Osteoblast (primary cell): Measurements from ENCODE around the gene KAT7. TPM values are rescaled to one million over a fixed set of nuclear protein-coding genes. Genes with fewer than 3 reads are reported as not detected.
A peak's percentile ranks its signal among the peaks of the same experiment; 100 is the strongest.

Experiments used
- DNase-seq: peaks from one replicate; pipeline ENCODE4 v3.0.0; 2011; ENCODE audit warnings: low spot score, mixed read lengths; ENCODE audit not compliant: insufficient read length; ENCODE audit errors: missing footprints
- H2AFZ ChIP-seq: 2 replicates; pipeline ENCODE4 v1.6.0; 2011; ENCODE audit warnings: mild to moderate bottlenecking, low read length
- H3K27ac ChIP-seq: 2 replicates; pipeline ENCODE4 v1.5.1; 2011; ENCODE audit warnings: mild to moderate bottlenecking, low read depth, low read length, moderate library complexity
- H3K27me3 ChIP-seq: 2 replicates; pipeline ENCODE4 v1.6.0; 2012; ENCODE audit warnings: mild to moderate bottlenecking, control low read depth, inconsistent platforms, low read length, moderate library complexity; ENCODE audit not compliant: insufficient read depth
- H3K36me3 ChIP-seq: 2 replicates; pipeline ENCODE4 v1.5.1; 2011; ENCODE audit warnings: mild to moderate bottlenecking, low read length, control low read depth, moderate library complexity; ENCODE audit not compliant: insufficient read depth
- H3K4me1 ChIP-seq: 2 replicates; pipeline ENCODE4 v1.5.1; 2011; ENCODE audit warnings: mild to moderate bottlenecking, low read length, control low read depth, moderate library complexity; ENCODE audit not compliant: insufficient read depth
- H3K4me2 ChIP-seq: 2 replicates; pipeline ENCODE4 v1.6.0; 2011; ENCODE audit warnings: mild to moderate bottlenecking, low read length; ENCODE audit not compliant: insufficient read depth
- H3K4me3 ChIP-seq: fragments of 200-600 bp; sonication (generic); 3 replicates; pipeline ENCODE4 v1.5.1; 2012; ENCODE audit warnings: mild to moderate bottlenecking, low read length, inconsistent platforms; ENCODE audit not compliant: insufficient read depth
- H3K79me2 ChIP-seq: 2 replicates; pipeline ENCODE4 v1.6.0; 2012; ENCODE audit warnings: mild to moderate bottlenecking, low read length, control low read depth, inconsistent platforms; ENCODE audit not compliant: insufficient read depth
- H3K9me3 ChIP-seq: 2 replicates; pipeline ENCODE4 v1.5.1; 2011; ENCODE audit warnings: low read depth, low read length, control low read depth
- H4K20me1 ChIP-seq: 2 replicates; pipeline ENCODE4 v1.6.0; 2012; ENCODE audit warnings: mild to moderate bottlenecking, low read length, control low read depth; ENCODE audit not compliant: insufficient read depth
- CTCF ChIP-seq: IDR thresholded peaks from 2 replicates; pipeline ENCODE4 v1.5.1; 2011; ENCODE audit warnings: mild to moderate bottlenecking, low read depth, low read length, moderate library complexity; ENCODE audit errors: extremely low read depth
- total RNA-seq: library from RNA; depleted of rRNA; stranded (reverse); fragments of >200 nt; gene quantifications from 2 replicates; pipeline ENCODE4 v1.2.3, GENCODE V29; 2012

The KAT7 gene
- total RNA-seq, 1 donor = 51.4 TPM

- peak overlapping the region; percentile 18 for H3K4me3 ChIP-seq
- no peaks in the 10 kb centered on the region for H3K27me3 ChIP-seq
- TF ChIP-seq CTCF = no peak
- H3K79me2 ChIP-seq = no peaks in the 10 kb centered on the region
- H3K36me3 ChIP-seq = peaks cover 16% of the 10 kb centered on the region
- H2AFZ ChIP-seq = no peak overlapping the region
- no peaks in the 10 kb centered on the region for H3K9me3 ChIP-seq
- H3K4me1 ChIP-seq = peaks cover 27% of the 10 kb centered on the region
- H3K4me2 ChIP-seq = peak overlapping the region; percentile 65
- H3K27ac ChIP-seq = peak overlapping the region; percentile 44
- DNase-seq = peak; percentile 77
- H4K20me1 ChIP-seq = no peaks in the 10 kb centered on the region
These were observed 47.9 kb downstream of the KAT7 start for GRCh38 chr17:49836111-49837030.

GRCh38 chr17:49839455-49839854, 51.0 kb downstream of the KAT7 start:
- H4K20me1 ChIP-seq = no peaks in the 10 kb centered on the region
- no peaks in the 10 kb centered on the region for H3K79me2 ChIP-seq
- no peak for TF ChIP-seq CTCF
- no peaks in the 10 kb centered on the region for H3K27me3 ChIP-seq
- H3K27ac ChIP-seq = no peak overlapping the region
- no peak overlapping the region for H3K4me3 ChIP-seq
- H3K4me2 ChIP-seq = no peak overlapping the region
- no peak overlapping the region for H2AFZ ChIP-seq
- no peaks in the 10 kb centered on the region for H3K36me3 ChIP-seq
- H3K4me1 ChIP-seq = peaks cover 26% of the 10 kb centered on the region
- no peaks in the 10 kb centered on the region for H3K9me3 ChIP-seq
- no peak for DNase-seq

GRCh38 chr17:49841548-49841947, 53.1 kb downstream of the KAT7 start:
- Histone ChIP-seq H3K4me2 (no peak overlapping the region), H4K20me1 (no peaks in the 10 kb centered on the region), H3K79me2 (no peaks in the 10 kb centered on the region), H3K9me3 (no peaks in the 10 kb centered on the region), H3K27ac (no peak overlapping the region), H3K27me3 (no peaks in the 10 kb centered on the region), H3K36me3 (no peaks in the 10 kb centered on the region), H2AFZ (no peak overlapping the region), H3K4me1 (peaks cover 18% of the 10 kb centered on the region), H3K4me3 (no peak overlapping the region)
- TF ChIP-seq CTCF = peak; percentile 14
- peak; percentile 11 for DNase-seq

GRCh38 chr17:49842371-49842770, 53.9 kb downstream of the KAT7 start:
- H3K4me1 ChIP-seq = peaks cover 13% of the 10 kb centered on the region
- H3K36me3 ChIP-seq = no peaks in the 10 kb centered on the region
- H2AFZ ChIP-seq = no peak overlapping the region
- no peaks in the 10 kb centered on the region for H3K79me2 ChIP-seq
- no peak for DNase-seq
- H3K27ac ChIP-seq = no peak overlapping the region
- no peak for TF ChIP-seq CTCF
- H3K27me3 ChIP-seq = no peaks in the 10 kb centered on the region
- H3K4me2 ChIP-seq = no peak overlapping the region
- H3K4me3 ChIP-seq = no peak overlapping the region
- no peaks in the 10 kb centered on the region for H4K20me1 ChIP-seq
- H3K9me3 ChIP-seq = no peaks in the 10 kb centered on the region
